ENCODE results near the gene THRB.

The THRB gene

GRCh38 chr3:24367664-24368264 is 126.9 kb downstream of the THRB start:
- H3K79me1 ChIP-seq (ENCODE audit: low read length): no peaks in the 10 kb centered on the region
- H3K79me2 ChIP-seq (ENCODE audit: control insufficient read depth, insufficient read depth, low read length): no peaks in the 10 kb centered on the region
- no peaks in the 10 kb centered on the region for H3K36me3 ChIP-seq (ENCODE audit: control insufficient read depth, insufficient read depth, low read length)
- WGBS (ENCODE audit: extremely low coverage, insufficient coverage, low lambda C conversion rate): no CpG with 5 or more reads among the region's 2 CpGs
- H2BK15ac ChIP-seq (replicated peaks; ENCODE audit: low read depth): no peak overlapping the region
- no peak overlapping the region for H3K18ac ChIP-seq (ENCODE audit: low read length)
- no peak overlapping the region for H3K4me3 ChIP-seq (ENCODE audit: low read length)
- H3K27ac ChIP-seq (ENCODE audit: low read depth, low read length): no peak overlapping the region
- no peak overlapping the region for H2BK5ac ChIP-seq (ENCODE audit: low read length)
- no peaks in the 10 kb centered on the region for H3K27me3 ChIP-seq (ENCODE audit: insufficient read depth, low read length, poor library complexity)
- no peaks in the 10 kb centered on the region for H3K4me1 ChIP-seq (ENCODE audit: control insufficient read depth, low read depth, low read length)
- no peak overlapping the region for H3K9ac ChIP-seq (ENCODE audit: low read length)
- no peak overlapping the region for H4K8ac ChIP-seq (ENCODE audit: low read depth, low read length)
- H2BK120ac ChIP-seq (ENCODE audit: low read depth, low read length): no peak overlapping the region
- no peak overlapping the region for H4K5ac ChIP-seq (ENCODE audit: low read length)
- no peak overlapping the region for H3K56ac ChIP-seq (ENCODE audit: low read length)
- no peak overlapping the region for H2AK5ac ChIP-seq (ENCODE audit: low read length)
- no peak overlapping the region for H3K23ac ChIP-seq (ENCODE audit: low read length)
- no peak overlapping the region for H3K4me2 ChIP-seq (ENCODE audit: low read length)
- no peak overlapping the region for H3K4ac ChIP-seq (ENCODE audit: low read depth, low read length)
- DNase-seq: no peak

- DNase-seq: no peak
- Histone ChIP-seq H3K4me2 (ENCODE audit: low read length) (no peak overlapping the region), H3K27me3 (ENCODE audit: insufficient read depth, low read length, poor library complexity) (no peaks in the 10 kb centered on the region), H3K79me1 (ENCODE audit: low read length) (no peaks in the 10 kb centered on the region), H3K4me3 (ENCODE audit: low read length) (no peak overlapping the region), H3K27ac (ENCODE audit: low read depth, low read length) (no peak overlapping the region), H3K36me3 (ENCODE audit: control insufficient read depth, insufficient read depth, low read length) (no peaks in the 10 kb centered on the region), H2BK120ac (ENCODE audit: low read depth, low read length) (no peak overlapping the region), H2AK5ac (ENCODE audit: low read length) (no peak overlapping the region), H3K4me1 (ENCODE audit: control insufficient read depth, low read depth, low read length) (no peaks in the 10 kb centered on the region), H3K23ac (ENCODE audit: low read length) (no peak overlapping the region), H4K5ac (ENCODE audit: low read length) (no peak overlapping the region), H2BK5ac (ENCODE audit: low read length) (no peak overlapping the region), H3K4ac (ENCODE audit: low read depth, low read length) (no peak overlapping the region), H3K79me2 (ENCODE audit: control insufficient read depth, insufficient read depth, low read length) (no peaks in the 10 kb centered on the region), H3K56ac (ENCODE audit: low read length) (no peak overlapping the region), H2BK15ac (replicated peaks; ENCODE audit: low read depth) (no peak overlapping the region), H3K18ac (ENCODE audit: low read length) (no peak overlapping the region), H3K9ac (ENCODE audit: low read length) (no peak overlapping the region), H4K8ac (ENCODE audit: low read depth, low read length) (no peak overlapping the region)
- no CpG with 5 or more reads among the region's 3 CpGs for WGBS (ENCODE audit: extremely low coverage, insufficient coverage, low lambda C conversion rate)
Measured at GRCh38 chr3:24367216-24367615, 127.4 kb downstream of the THRB start.

- Histone ChIP-seq H3K79me2 (ENCODE audit: control insufficient read depth, insufficient read depth, low read length) (no peaks in the 10 kb centered on the region), H3K18ac (ENCODE audit: low read length) (no peak overlapping the region), H3K79me1 (ENCODE audit: low read length) (no peaks in the 10 kb centered on the region), H3K4me3 (ENCODE audit: low read length) (no peak overlapping the region), H4K8ac (ENCODE audit: low read depth, low read length) (no peak overlapping the region), H2BK15ac (replicated peaks; ENCODE audit: low read depth) (no peak overlapping the region), H3K27me3 (ENCODE audit: insufficient read depth, low read length, poor library complexity) (no peaks in the 10 kb centered on the region), H3K4me1 (ENCODE audit: control insufficient read depth, low read depth, low read length) (no peaks in the 10 kb centered on the region), H2BK120ac (ENCODE audit: low read depth, low read length) (no peak overlapping the region), H4K5ac (ENCODE audit: low read length) (no peak overlapping the region), H3K23ac (ENCODE audit: low read length) (no peak overlapping the region), H2BK5ac (ENCODE audit: low read length) (no peak overlapping the region), H3K9ac (ENCODE audit: low read length) (no peak overlapping the region), H3K4me2 (ENCODE audit: low read length) (no peak overlapping the region), H3K27ac (ENCODE audit: low read depth, low read length) (no peak overlapping the region), H3K56ac (ENCODE audit: low read length) (no peak overlapping the region), H3K36me3 (ENCODE audit: control insufficient read depth, insufficient read depth, low read length) (no peaks in the 10 kb centered on the region), H2AK5ac (ENCODE audit: low read length) (no peak overlapping the region), H3K4ac (ENCODE audit: low read depth, low read length) (no peak overlapping the region)
- DNase-seq: no peak
- no CpG with 5 or more reads among the region's 2 CpGs for WGBS (ENCODE audit: extremely low coverage, insufficient coverage, low lambda C conversion rate)
Measured at GRCh38 chr3:24365168-24365567, 129.5 kb downstream of the THRB start.

GRCh38 chr3:24364359-24364758 is 130.3 kb downstream of the THRB start:
- no peak overlapping the region for H3K27ac ChIP-seq (ENCODE audit: low read depth, low read length)
- H2BK15ac ChIP-seq (replicated peaks; ENCODE audit: low read depth): no peak overlapping the region
- no peak overlapping the region for H3K4me2 ChIP-seq (ENCODE audit: low read length)
- no peaks in the 10 kb centered on the region for H3K79me1 ChIP-seq (ENCODE audit: low read length)
- no CpG with 5 or more reads among the region's 1 CpG for WGBS (ENCODE audit: extremely low coverage, insufficient coverage, low lambda C conversion rate)
- H4K8ac ChIP-seq (ENCODE audit: low read depth, low read length): no peak overlapping the region
- H4K5ac ChIP-seq (ENCODE audit: low read length): no peak overlapping the region
- no peak for DNase-seq
- no peak overlapping the region for H2BK120ac ChIP-seq (ENCODE audit: low read depth, low read length)
- H3K9ac ChIP-seq (ENCODE audit: low read length): no peak overlapping the region
- no peak overlapping the region for H3K4me3 ChIP-seq (ENCODE audit: low read length)
- no peaks in the 10 kb centered on the region for H3K79me2 ChIP-seq (ENCODE audit: control insufficient read depth, insufficient read depth, low read length)
- no peak overlapping the region for H3K18ac ChIP-seq (ENCODE audit: low read length)
- H2AK5ac ChIP-seq (ENCODE audit: low read length): no peak overlapping the region
- no peaks in the 10 kb centered on the region for H3K27me3 ChIP-seq (ENCODE audit: insufficient read depth, low read length, poor library complexity)
- no peaks in the 10 kb centered on the region for H3K4me1 ChIP-seq (ENCODE audit: control insufficient read depth, low read depth, low read length)
- no peak overlapping the region for H2BK5ac ChIP-seq (ENCODE audit: low read length)
- no peak overlapping the region for H3K4ac ChIP-seq (ENCODE audit: low read depth, low read length)
- H3K56ac ChIP-seq (ENCODE audit: low read length): no peak overlapping the region
- no peaks in the 10 kb centered on the region for H3K36me3 ChIP-seq (ENCODE audit: control insufficient read depth, insufficient read depth, low read length)
- no peak overlapping the region for H3K23ac ChIP-seq (ENCODE audit: low read length)

GRCh38 chr3:24363242-24363641 is 131.4 kb downstream of the THRB start:
- H3K4me1 ChIP-seq (ENCODE audit: control insufficient read depth, low read depth, low read length): no peaks in the 10 kb centered on the region
- no peak overlapping the region for H3K18ac ChIP-seq (ENCODE audit: low read length)
- no peaks in the 10 kb centered on the region for H3K36me3 ChIP-seq (ENCODE audit: control insufficient read depth, insufficient read depth, low read length)
- H3K79me1 ChIP-seq (ENCODE audit: low read length): no peaks in the 10 kb centered on the region
- H2AK5ac ChIP-seq (ENCODE audit: low read length): no peak overlapping the region
- H3K79me2 ChIP-seq (ENCODE audit: control insufficient read depth, insufficient read depth, low read length): no peaks in the 10 kb centered on the region
- WGBS (ENCODE audit: extremely low coverage, insufficient coverage, low lambda C conversion rate): no CpG with 5 or more reads among the region's 1 CpG
- no peak overlapping the region for H2BK5ac ChIP-seq (ENCODE audit: low read length)
- no peak overlapping the region for H2BK15ac ChIP-seq (replicated peaks; ENCODE audit: low read depth)
- H2BK120ac ChIP-seq (ENCODE audit: low read depth, low read length): no peak overlapping the region
- no peak overlapping the region for H3K4me3 ChIP-seq (ENCODE audit: low read length)
- H3K56ac ChIP-seq (ENCODE audit: low read length): no peak overlapping the region
- no peak for DNase-seq
- H4K8ac ChIP-seq (ENCODE audit: low read depth, low read length): no peak overlapping the region
- H3K9ac ChIP-seq (ENCODE audit: low read length): no peak overlapping the region
- H3K27me3 ChIP-seq (ENCODE audit: insufficient read depth, low read length, poor library complexity): no peaks in the 10 kb centered on the region
- H3K23ac ChIP-seq (ENCODE audit: low read length): no peak overlapping the region
- no peak overlapping the region for H3K27ac ChIP-seq (ENCODE audit: low read depth, low read length)
- H4K5ac ChIP-seq (ENCODE audit: low read length): no peak overlapping the region
- H3K4me2 ChIP-seq (ENCODE audit: low read length): no peak overlapping the region
- no peak overlapping the region for H3K4ac ChIP-seq (ENCODE audit: low read depth, low read length)

GRCh38 chr3:24361623-24362022 is 133.0 kb downstream of the THRB start:
- Histone ChIP-seq H3K27me3 (ENCODE audit: insufficient read depth, low read length, poor library complexity) (no peaks in the 10 kb centered on the region), H2BK15ac (replicated peaks; ENCODE audit: low read depth) (no peak overlapping the region), H2BK5ac (ENCODE audit: low read length) (no peak overlapping the region), H2AK5ac (ENCODE audit: low read length) (no peak overlapping the region), H3K79me1 (ENCODE audit: low read length) (no peaks in the 10 kb centered on the region), H3K4me2 (ENCODE audit: low read length) (no peak overlapping the region), H3K56ac (ENCODE audit: low read length) (no peak overlapping the region), H3K27ac (ENCODE audit: low read depth, low read length) (no peak overlapping the region), H3K23ac (ENCODE audit: low read length) (no peak overlapping the region), H3K4ac (ENCODE audit: low read depth, low read length) (no peak overlapping the region), H4K8ac (ENCODE audit: low read depth, low read length) (no peak overlapping the region), H3K4me3 (ENCODE audit: low read length) (no peak overlapping the region), H3K36me3 (ENCODE audit: control insufficient read depth, insufficient read depth, low read length) (no peaks in the 10 kb centered on the region), H4K5ac (ENCODE audit: low read length) (no peak overlapping the region), H3K18ac (ENCODE audit: low read length) (no peak overlapping the region), H3K9ac (ENCODE audit: low read length) (no peak overlapping the region), H3K4me1 (ENCODE audit: control insufficient read depth, low read depth, low read length) (no peaks in the 10 kb centered on the region), H3K79me2 (ENCODE audit: control insufficient read depth, insufficient read depth, low read length) (no peaks in the 10 kb centered on the region), H2BK120ac (ENCODE audit: low read depth, low read length) (no peak overlapping the region)
- DNase-seq: no peak
- no CpG with 5 or more reads among the region's 2 CpGs for WGBS (ENCODE audit: extremely low coverage, insufficient coverage, low lambda C conversion rate)
